ENCODE results near the gene SLC66A3. TPM values are rescaled to one million over a fixed set of nuclear protein-coding genes. Genes with fewer than 3 reads are reported as not detected.

SLC66A3 gene
- polyA plus RNA-seq, 1 donor (not counting 4 experiments of a cell fraction or from before 2014, with no cell fraction given): 31.1 TPM

DNA sequence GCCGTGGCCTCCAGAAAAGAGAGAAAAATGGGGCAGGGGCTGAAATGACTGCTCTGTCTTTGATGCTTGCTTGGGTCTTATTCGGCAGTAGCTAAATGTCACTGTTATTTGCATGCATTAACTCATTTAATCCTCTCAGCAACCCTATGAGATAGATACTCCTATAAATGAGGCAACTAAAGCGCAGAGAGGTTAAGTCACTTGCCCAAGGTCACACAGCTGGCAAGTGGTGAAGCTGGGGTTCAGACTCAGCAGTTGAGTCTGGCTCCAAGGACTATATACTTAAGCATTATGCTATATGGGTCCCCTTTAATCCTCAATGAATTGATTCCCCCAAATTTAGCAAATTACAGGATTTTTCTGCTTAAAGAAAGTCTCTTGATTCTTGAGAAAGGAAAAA, 9.2 kb upstream of the SLC66A3 start:
- H3K4me1 ChIP-seq (ENCODE audit: control insufficient read depth, extremely low read depth, insufficient read depth, low read length): peaks cover 2% of the 10 kb centered on the region
- dilution Hi-C loops (cut with MboI; ENCODE audit: extremely low pct_ligation_motif_present, low sequenced_read_pairs): no loop called here
- no peak overlapping the region for H3K27ac ChIP-seq (ENCODE audit: control insufficient read depth, insufficient read depth, low read length)
- H3K36me3 ChIP-seq (ENCODE audit: control insufficient read depth in 2 of 2, extremely low read depth in 1 of 2, insufficient read depth in 2 of 2, low read length in 2 of 2): no peaks in the 10 kb centered on the region
- H3K4me2 ChIP-seq (ENCODE audit: control insufficient read depth, extremely low read depth, insufficient read depth, low read depth, low read length): no peak overlapping the region
- H3K9me3 ChIP-seq (ENCODE audit: control insufficient read depth, low read depth, low read length): no peaks in the 10 kb centered on the region
- H3K9me1 ChIP-seq (ENCODE audit: control insufficient read depth, extremely low read depth, insufficient read depth, low read length): no peaks in the 10 kb centered on the region
- DNase-seq (ENCODE audit: low read depth, low spot score) (no peak), FAIRE-seq (no peak)
- no peaks in the 10 kb centered on the region for H4K20me1 ChIP-seq (ENCODE audit: control insufficient read depth, extremely low read depth, insufficient read depth, low read length)
- no peak overlapping the region for H3K9ac ChIP-seq (ENCODE audit: control insufficient read depth, extremely low read depth, insufficient read depth, low read length)
- TF ChIP-seq, protein P1, sequence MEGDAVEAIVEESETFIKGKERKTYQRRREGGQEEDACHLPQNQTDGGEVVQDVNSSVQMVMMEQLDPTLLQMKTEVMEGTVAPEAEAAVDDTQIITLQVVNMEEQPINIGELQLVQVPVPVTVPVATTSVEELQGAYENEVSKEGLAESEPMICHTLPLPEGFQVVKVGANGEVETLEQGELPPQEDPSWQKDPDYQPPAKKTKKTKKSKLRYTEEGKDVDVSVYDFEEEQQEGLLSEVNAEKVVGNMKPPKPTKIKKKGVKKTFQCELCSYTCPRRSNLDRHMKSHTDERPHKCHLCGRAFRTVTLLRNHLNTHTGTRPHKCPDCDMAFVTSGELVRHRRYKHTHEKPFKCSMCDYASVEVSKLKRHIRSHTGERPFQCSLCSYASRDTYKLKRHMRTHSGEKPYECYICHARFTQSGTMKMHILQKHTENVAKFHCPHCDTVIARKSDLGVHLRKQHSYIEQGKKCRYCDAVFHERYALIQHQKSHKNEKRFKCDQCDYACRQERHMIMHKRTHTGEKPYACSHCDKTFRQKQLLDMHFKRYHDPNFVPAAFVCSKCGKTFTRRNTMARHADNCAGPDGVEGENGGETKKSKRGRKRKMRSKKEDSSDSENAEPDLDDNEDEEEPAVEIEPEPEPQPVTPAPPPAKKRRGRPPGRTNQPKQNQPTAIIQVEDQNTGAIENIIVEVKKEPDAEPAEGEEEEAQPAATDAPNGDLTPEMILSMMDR (optimal IDR thresholded peaks at IDR 0.05 in 1 of 3, IDR thresholded peaks at IDR 0.05 in 1 of 3, conservative IDR thresholded peaks at IDR 0.05 in 1 of 3; ENCODE audit: extremely low read depth in 1 of 3, insufficient read depth in 2 of 3, low read length in 3 of 3): no peak
- no peak for TF ChIP-seq EZH2 (IDR thresholded peaks at IDR 0.05; ENCODE audit: low read length)
- no peak overlapping the region for H3K4me3 ChIP-seq (ENCODE audit: control insufficient read depth in 2 of 3, extremely low read depth in 1 of 3, insufficient read depth in 2 of 3, low read depth in 1 of 3, low read length in 3 of 3)
- H2AFZ ChIP-seq (ENCODE audit: control insufficient read depth, low read length): no peak overlapping the region
- no peaks in the 10 kb centered on the region for H3K79me2 ChIP-seq (ENCODE audit: control insufficient read depth, insufficient read depth, low read length)
- H3K27me3 ChIP-seq (ENCODE audit: control insufficient read depth, extremely low read depth, insufficient read depth, low read length): peaks cover 12% of the 10 kb centered on the region

DNA sequence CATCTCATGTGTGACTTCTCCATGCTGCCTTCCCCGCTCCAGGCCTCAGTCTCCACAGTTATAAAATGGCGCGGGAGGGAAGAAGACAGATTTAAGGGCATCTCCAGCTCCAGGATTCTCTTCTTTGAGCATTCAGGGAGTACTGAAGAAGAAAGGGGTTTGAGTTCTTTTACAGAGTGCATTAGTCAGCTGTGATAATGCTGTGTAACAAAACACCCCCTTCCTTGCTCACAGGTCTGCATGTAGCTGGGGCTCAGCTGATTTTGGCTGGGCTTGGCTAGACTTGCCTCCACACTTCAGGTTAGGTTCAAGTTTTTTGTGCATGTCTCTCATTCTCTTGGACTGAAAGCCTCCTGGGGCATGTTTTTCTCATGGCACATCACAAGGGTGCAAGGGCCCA, 8.0 kb upstream of the SLC66A3 start:
- Histone ChIP-seq H3K27me3 (ENCODE audit: control insufficient read depth, extremely low read depth, insufficient read depth, low read length) (peaks cover 12% of the 10 kb centered on the region), H3K36me3 (ENCODE audit: control insufficient read depth in 2 of 2, extremely low read depth in 1 of 2, insufficient read depth in 2 of 2, low read length in 2 of 2) (no peaks in the 10 kb centered on the region), H2AFZ (ENCODE audit: control insufficient read depth, low read length) (no peak overlapping the region), H3K9ac (ENCODE audit: control insufficient read depth, extremely low read depth, insufficient read depth, low read length) (no peak overlapping the region), H3K79me2 (ENCODE audit: control insufficient read depth, insufficient read depth, low read length) (no peaks in the 10 kb centered on the region), H3K9me1 (ENCODE audit: control insufficient read depth, extremely low read depth, insufficient read depth, low read length) (no peaks in the 10 kb centered on the region), H3K4me2 (ENCODE audit: control insufficient read depth, extremely low read depth, insufficient read depth, low read depth, low read length) (no peak overlapping the region), H3K9me3 (ENCODE audit: control insufficient read depth, low read depth, low read length) (no peaks in the 10 kb centered on the region), H3K4me3 (ENCODE audit: control insufficient read depth in 2 of 3, extremely low read depth in 1 of 3, insufficient read depth in 2 of 3, low read depth in 1 of 3, low read length in 3 of 3) (no peak overlapping the region), H3K27ac (ENCODE audit: control insufficient read depth, insufficient read depth, low read length) (no peak overlapping the region), H4K20me1 (ENCODE audit: control insufficient read depth, extremely low read depth, insufficient read depth, low read length) (no peaks in the 10 kb centered on the region), H3K4me1 (ENCODE audit: control insufficient read depth, extremely low read depth, insufficient read depth, low read length) (peaks cover 2% of the 10 kb centered on the region)
- no peak for FAIRE-seq
- TF ChIP-seq, protein P1 (optimal IDR thresholded peaks at IDR 0.05 in 1 of 3, IDR thresholded peaks at IDR 0.05 in 1 of 3, conservative IDR thresholded peaks at IDR 0.05 in 1 of 3; ENCODE audit: extremely low read depth in 1 of 3, insufficient read depth in 2 of 3, low read length in 3 of 3): no peak
- DNase-seq (ENCODE audit: low read depth, low spot score): no peak
- dilution Hi-C loops (cut with MboI; ENCODE audit: extremely low pct_ligation_motif_present, low sequenced_read_pairs): no loop called here
